ENCODE results near the gene ZNF839. TPM values are rescaled to one million over a fixed set of nuclear protein-coding genes. Genes with fewer than 3 reads are reported as not detected.
A peak's percentile ranks its signal among the peaks of the same experiment; 100 is the strongest.

The ZNF839 gene
- total RNA-seq, 1 donor from 2014 or later, result 10.1 TPM

- Histone ChIP-seq H3K4me1 (no peaks in the 10 kb centered on the region), H3K27me3 (no peaks in the 10 kb centered on the region), H3K4me3 (no peak overlapping the region), H3K27ac (no peak overlapping the region), H3K9me3 (no peaks in the 10 kb centered on the region), H3K36me3 (peaks cover 23% of the 10 kb centered on the region)
- no peak for TF ChIP-seq CTCF (IDR thresholded peaks at IDR 0.05)
- DNase-seq, result no peak
- intact Hi-C loops (cut with DNase I), result no loop called here
- no peak for ATAC-seq
Observed at GRCh38 chr14:102375119-102375518, 55.6 kb downstream of the ZNF839 start.

DNA sequence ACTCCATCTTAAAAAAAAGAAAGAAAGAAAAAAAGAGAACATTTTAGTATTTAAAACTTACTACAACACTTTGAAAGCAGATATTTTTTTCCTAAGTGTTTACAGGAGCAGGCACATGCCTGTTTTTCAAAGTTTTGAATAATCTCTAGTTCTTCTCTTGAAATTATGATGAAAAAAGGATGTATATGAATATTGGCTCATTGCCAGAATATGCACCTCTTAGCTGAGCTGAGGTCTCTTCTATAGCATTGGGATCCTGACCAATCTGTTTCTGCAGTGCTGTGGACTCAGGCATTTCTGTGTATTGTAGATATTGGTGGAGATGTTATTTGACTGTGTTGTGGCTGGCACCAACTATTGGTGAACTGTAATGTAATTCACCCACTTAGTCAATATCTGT lies 58.1 kb downstream of the ZNF839 start:
- TF ChIP-seq CTCF (IDR thresholded peaks at IDR 0.05), result no peak
- intact Hi-C loops (cut with DNase I), result no loop called here
- H3K4me3 ChIP-seq, result no peak overlapping the region
- no peak for DNase-seq
- no peaks in the 10 kb centered on the region for H3K4me1 ChIP-seq
- H3K9me3 ChIP-seq, result no peaks in the 10 kb centered on the region
- H3K27ac ChIP-seq, result no peak overlapping the region
- no peaks in the 10 kb centered on the region for H3K27me3 ChIP-seq
- no peak for ATAC-seq
- H3K36me3 ChIP-seq, result peaks cover 38% of the 10 kb centered on the region

GRCh38 chr14:102378830-102379229 lies 59.3 kb downstream of the ZNF839 start:
- Histone ChIP-seq H3K9me3 (no peaks in the 10 kb centered on the region), H3K4me1 (no peaks in the 10 kb centered on the region), H3K36me3 (peaks cover 38% of the 10 kb centered on the region), H3K27me3 (no peaks in the 10 kb centered on the region), H3K27ac (no peak overlapping the region), H3K4me3 (no peak overlapping the region)
- TF ChIP-seq CTCF (IDR thresholded peaks at IDR 0.05), result no peak
- intact Hi-C loops (cut with DNase I), result no loop called here
- DNase-seq (no peak), ATAC-seq (no peak)

DNA sequence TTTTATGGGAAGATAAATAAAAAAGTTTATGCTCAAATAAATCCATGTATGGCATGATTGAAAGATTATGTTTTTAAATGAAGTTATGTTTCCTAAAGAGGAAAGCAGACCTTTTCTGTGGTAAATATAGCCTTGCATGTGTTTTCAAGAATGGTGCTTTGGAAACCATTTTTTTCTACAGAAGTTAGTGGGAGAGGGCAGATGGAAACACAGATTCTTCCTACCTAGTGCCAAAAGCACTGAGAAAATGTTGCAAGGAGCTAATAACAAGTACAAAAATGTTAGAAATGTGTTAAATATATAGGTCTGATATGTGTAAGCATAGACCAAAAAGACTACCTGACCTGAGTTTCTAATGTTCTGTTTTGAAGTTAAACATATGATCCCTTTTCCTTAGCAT lies 67.5 kb downstream of the ZNF839 start:
- Histone ChIP-seq H3K9me3 (no peaks in the 10 kb centered on the region), H3K36me3 (peaks cover 1% of the 10 kb centered on the region), H3K27ac (no peak overlapping the region), H3K27me3 (no peaks in the 10 kb centered on the region), H3K4me3 (no peak overlapping the region), H3K4me1 (peaks cover 2% of the 10 kb centered on the region)
- DNase-seq (no peak), ATAC-seq (no peak)
- no peak for TF ChIP-seq CTCF (IDR thresholded peaks at IDR 0.05)
- intact Hi-C loops (cut with DNase I), result no loop called here

DNA sequence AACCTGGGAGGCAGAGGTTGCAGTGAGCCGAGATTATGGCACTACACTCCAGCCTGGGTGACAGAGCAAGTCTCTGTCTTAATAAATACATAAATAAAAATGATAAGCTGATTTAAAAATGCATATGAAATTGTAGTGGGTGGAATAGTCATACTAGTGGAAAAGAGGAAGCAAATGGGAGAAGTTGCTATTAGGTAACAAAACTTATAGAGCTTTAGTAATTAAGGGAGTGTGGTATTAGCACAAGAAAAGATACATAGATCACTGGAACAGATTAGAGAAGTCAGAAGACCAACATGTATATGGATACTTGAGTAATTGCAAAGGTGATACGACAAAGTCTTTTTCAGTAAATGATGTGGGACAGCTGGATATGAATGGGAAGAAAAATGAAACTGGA lies 69.7 kb downstream of the ZNF839 start:
- Histone ChIP-seq H3K27ac (no peak overlapping the region), H3K36me3 (no peaks in the 10 kb centered on the region), H3K4me3 (no peak overlapping the region), H3K27me3 (no peaks in the 10 kb centered on the region), H3K4me1 (peaks cover 7% of the 10 kb centered on the region), H3K9me3 (no peaks in the 10 kb centered on the region)
- ATAC-seq (peak; percentile 75), DNase-seq (no peak)
- no peak for TF ChIP-seq CTCF (IDR thresholded peaks at IDR 0.05)
- intact Hi-C loops (cut with DNase I), result no loop called here
